ENCODE results near the gene ELOB.

ELOB gene

DNA sequence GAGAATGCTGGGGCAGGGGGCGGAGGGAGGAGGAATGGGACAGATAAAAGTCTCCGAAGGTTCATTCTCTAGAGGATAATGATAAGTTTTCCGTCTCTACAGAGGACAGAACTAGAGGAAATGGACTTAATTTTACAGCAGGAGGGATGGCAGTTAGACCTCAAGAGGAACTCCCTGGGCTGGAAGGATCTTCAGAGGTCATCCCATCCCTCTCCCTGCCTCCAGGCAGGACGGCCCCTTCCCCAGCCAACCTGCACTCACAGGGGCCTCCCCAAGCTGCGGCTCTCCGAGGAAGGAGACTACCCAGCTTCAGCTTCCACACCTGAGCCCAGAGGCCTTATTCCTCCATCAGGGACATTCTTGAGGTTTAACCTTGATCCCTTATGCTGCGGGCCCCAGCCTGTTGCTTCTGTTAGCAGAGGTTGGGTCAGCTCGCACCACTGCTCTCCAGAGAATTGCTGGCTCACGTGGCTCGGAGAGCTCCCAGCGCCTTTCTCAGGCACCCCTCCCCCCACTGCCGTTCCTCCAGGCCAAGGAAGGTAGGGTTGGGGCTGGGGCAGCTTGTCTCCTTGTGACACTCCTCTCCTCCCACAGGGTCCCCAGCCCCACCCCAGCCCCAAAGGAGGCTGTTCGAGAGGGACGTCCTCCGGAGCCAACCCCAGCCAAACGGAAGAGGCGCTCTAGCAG is 8.5 kb downstream of the ELOB start:
- DNase-seq = no peak

DNA sequence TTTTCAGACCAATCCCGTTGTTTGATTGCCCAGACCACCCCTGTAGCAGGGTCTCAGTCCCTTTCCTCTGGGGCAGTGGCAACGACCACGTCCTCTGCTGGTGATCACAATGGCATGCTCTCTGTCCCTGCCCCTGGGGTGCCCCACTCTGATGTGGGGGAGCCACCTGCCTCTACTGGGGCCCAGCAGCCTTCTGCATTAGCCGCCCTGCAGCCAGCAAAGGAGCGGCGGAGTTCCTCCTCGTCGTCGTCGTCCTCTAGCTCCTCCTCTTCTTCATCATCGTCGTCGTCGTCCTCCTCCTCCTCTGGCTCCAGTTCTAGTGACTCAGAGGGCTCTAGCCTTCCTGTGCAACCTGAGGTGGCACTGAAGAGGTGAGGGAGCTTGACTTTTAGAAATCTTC is 9.2 kb downstream of the ELOB start:
- no peak for DNase-seq

DNA sequence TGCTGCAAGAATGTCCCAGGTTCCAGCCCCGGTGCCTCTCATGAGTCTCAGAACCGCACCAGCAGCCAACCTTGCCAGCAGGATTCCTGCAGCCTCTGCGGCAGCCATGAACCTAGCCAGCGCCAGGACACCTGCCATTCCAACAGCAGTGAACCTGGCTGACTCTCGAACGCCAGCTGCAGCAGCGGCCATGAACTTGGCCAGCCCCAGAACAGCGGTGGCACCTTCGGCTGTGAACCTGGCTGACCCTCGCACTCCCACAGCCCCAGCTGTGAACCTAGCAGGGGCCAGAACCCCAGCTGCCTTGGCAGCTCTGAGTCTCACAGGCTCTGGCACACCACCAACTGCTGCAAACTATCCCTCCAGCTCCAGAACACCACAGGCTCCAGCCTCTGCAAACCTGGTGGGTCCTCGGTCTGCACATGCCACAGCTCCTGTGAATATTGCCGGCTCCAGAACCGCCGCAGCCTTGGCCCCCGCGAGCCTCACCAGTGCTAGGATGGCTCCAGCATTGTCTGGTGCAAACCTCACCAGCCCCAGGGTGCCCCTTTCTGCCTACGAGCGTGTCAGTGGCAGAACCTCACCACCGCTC is 9.8 kb downstream of the ELOB start:
- DNase-seq = no peak

DNA sequence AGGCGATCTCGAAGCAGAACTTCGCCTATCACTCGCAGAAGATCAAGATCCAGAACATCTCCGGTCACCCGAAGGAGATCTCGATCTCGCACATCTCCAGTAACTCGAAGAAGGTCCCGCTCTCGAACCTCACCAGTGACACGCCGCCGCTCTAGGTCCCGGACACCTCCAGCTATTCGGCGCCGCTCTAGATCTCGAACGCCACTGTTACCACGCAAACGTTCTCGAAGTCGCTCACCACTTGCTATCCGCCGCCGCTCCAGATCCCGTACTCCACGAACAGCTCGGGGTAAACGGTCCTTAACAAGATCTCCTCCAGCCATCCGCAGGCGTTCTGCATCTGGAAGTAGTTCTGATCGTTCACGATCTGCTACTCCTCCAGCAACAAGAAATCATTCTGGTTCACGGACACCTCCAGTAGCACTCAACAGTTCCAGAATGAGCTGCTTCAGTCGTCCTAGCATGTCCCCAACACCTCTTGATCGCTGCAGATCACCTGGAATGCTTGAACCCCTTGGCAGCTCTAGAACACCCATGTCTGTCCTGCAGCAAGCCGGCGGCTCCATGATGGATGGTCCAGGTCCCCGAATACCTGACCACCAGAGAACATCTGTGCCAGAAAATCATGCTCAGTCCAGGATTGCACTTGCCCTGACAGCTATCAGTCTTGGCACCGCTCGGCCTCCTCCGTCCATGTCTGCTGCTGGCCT is 10.5 kb downstream of the ELOB start:
- DNase-seq = no peak

DNA sequence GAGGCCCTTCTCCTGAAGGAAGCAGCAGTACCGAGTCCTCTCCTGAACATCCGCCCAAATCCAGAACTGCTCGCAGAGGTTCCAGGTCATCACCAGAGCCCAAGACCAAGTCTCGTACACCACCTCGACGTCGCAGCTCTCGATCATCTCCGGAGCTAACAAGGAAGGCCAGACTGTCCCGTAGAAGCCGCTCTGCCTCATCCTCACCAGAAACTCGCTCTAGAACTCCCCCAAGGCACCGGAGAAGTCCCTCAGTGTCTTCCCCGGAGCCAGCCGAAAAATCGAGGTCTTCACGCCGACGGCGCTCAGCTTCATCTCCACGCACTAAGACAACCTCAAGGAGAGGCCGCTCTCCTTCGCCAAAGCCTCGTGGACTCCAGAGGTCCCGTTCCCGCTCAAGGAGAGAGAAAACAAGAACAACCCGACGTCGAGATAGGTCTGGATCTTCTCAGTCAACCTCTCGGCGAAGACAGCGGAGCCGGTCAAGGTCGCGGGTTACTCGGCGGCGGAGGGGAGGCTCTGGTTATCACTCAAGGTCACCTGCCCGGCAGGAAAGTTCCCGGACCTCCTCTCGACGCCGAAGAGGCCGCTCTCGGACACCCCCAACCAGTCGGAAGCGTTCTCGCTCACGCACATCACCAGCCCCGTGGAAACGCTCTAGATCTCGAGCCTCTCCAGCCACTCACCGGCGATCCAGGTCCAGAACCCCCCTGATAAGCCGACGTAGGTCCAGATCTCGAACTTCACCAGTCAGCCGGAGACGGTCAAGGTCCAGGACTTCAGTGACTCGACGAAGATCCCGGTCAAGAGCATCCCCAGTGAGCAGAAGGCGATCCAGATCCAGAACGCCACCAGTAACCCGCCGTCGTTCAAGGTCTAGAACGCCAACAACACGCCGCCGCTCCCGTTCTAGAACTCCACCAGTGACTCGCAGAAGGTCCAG is 11.3 kb downstream of the ELOB start:
- no peak for DNase-seq

DNA sequence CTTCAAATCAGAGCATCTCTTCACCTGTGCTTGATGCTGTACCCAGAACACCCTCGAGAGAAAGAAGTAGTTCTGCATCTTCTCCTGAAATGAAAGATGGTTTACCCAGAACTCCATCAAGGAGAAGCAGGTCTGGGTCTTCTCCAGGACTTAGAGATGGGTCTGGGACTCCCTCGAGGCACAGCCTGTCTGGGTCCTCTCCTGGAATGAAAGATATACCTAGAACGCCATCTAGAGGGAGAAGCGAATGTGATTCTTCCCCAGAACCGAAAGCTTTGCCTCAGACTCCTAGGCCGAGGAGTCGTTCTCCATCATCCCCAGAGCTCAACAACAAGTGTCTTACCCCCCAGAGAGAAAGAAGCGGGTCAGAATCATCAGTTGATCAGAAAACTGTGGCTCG is 12.4 kb downstream of the ELOB start:
- DNase-seq = no peak

DNA sequence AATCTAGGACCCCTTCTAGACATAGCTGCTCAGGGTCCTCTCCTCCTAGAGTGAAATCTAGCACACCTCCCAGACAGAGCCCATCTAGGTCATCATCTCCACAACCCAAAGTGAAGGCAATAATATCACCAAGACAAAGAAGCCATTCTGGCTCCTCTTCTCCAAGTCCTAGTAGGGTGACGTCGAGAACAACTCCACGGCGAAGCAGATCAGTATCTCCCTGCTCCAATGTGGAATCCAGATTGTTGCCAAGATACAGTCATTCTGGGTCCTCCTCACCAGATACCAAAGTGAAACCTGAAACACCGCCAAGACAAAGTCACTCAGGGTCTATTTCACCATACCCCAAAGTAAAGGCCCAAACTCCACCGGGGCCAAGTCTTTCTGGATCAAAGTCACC is 13.9 kb downstream of the ELOB start:
- DNase-seq = no peak

DNA sequence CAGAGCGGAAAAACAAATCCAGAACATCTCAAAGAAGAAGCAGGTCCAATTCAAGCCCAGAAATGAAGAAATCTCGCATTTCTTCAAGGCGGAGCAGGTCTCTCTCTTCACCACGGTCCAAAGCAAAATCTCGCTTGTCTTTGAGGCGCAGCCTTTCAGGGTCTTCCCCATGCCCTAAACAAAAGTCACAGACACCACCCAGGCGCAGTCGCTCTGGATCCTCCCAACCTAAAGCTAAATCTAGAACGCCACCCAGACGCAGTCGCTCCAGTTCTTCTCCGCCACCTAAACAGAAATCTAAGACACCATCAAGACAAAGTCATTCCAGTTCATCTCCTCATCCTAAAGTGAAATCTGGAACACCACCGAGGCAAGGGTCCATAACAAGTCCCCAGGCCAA is 14.4 kb downstream of the ELOB start:
- DNase-seq = no peak

DNA sequence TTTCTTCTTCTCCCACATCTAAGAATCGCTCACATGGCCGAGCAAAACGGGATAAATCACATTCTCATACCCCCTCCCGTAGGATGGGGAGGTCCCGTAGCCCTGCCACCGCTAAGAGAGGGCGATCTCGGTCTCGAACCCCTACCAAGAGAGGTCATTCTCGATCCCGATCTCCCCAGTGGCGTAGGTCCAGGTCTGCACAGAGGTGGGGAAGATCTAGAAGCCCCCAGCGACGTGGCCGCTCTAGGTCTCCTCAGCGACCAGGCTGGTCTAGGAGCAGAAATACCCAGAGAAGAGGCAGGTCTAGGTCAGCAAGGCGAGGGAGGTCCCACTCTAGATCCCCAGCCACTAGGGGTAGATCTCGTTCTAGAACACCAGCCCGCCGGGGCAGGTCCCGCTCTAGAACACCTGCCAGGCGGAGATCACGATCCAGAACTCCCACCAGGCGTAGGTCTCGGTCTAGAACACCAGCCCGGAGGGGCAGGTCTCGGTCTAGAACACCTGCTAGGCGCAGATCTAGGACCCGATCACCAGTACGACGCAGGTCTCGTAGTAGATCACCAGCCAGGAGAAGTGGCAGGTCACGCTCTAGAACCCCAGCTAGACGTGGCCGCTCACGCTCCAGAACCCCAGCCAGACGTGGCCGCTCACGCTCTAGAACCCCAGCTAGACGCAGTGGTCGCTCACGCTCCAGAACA is 15.0 kb downstream of the ELOB start:
- DNase-seq = no peak

DNA sequence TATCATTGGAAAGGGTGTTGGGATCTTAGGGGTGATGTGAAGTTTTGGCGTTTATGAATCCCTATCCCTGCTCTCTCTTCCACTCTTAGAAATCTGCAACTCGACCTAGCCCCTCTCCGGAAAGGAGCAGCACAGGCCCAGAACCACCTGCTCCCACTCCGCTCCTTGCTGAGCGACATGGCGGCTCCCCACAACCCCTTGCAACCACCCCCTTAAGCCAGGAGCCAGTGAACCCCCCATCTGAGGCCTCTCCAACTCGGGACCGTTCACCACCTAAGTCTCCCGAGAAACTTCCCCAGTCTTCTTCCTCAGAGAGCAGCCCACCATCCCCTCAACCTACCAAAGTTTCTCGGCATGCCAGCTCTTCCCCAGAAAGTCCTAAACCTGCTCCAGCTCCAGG is 15.6 kb downstream of the ELOB start:
- no peak for DNase-seq

DNA sequence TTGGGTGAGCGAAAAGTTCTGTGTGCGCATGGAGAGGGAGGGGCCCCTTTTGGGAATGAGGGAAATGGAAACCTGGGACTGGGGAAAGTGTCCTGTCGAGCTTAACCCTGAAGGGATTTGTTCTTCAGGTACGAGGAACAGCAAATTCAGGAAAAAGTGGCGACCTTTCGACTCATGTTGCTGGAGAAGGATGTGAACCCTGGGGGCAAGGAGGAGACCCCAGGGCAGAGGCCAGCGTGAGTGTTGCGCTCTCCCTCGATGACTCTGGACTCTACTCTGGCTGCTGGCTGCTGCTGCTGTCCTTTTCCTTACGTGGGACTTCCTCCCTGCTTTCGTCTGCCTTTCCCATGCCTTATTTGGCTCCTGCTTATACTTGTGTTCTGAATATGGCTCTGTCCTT is 19.7 kb downstream of the ELOB start:
- no peak for DNase-seq

DNA sequence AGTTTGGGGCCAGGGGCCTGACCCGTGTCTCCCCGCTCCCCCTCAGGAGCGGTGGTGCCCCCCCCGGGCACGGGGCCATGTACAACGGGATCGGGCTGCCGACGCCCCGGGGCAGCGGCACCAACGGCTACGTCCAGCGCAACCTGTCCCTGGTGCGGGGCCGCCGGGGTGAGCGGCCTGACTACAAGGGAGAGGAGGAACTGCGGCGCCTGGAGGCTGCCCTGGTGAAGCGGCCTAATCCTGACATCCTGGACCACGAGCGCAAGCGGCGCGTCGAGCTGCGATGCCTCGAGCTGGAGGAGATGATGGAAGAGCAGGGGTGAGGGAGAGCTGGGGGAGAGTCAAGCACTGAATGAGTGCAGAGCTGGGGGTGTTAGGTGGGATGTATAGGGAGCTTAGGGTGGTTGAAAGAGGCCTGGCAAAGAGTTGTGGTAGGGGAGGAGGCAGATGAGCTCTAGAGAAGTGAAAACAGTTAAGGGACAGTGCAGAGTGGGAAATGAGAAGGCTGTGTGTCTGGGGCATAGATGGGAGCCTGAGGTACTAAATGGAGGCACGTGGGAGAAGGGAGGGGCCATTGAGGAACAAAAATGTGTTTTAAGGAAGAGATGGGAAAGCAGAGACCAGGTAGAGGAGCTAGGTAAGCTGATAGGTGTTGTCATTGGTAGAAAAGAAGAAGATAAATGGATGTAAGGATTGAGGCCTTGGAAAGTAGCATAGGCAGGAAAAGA is 20.6 kb downstream of the ELOB start:
- DNase-seq = no peak

DNA sequence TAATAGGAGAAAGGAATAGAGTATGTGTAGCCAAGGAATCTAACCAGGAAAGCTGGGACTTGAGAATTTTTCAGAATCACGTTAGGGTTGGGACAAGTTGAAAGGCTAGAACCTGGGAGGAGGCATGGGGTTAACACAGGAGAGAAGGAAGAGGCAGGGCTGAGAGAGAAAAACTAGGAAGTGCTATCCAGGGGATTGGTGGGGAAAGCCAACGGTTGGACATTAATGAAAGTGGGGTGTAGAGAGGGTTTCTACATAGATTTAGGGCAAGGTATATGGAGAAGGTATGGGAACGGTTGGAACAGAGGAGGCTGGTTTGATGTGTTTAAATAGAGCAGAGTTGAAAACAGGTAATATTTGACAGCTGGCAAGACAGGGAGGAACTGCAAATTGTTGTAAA is 21.9 kb downstream of the ELOB start:
- no peak for DNase-seq

DNA sequence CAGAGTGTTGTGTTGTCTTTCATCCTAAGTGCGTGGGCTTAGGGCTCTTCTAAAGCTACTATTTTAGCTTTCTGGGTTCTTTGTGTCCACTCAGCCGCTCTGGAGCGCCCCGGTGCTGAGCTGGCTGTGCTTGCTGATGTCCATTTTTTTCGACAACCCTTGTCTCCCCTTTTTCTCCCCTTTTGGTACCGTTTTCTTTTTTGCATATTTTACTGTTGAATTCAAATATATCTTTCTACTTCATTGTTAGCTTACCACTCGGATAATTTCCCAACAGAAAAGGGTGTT is 23.4 kb downstream of the ELOB start:
- DNase-seq = peak in 2 of 51 donors; percentile 9 to 12

DNA sequence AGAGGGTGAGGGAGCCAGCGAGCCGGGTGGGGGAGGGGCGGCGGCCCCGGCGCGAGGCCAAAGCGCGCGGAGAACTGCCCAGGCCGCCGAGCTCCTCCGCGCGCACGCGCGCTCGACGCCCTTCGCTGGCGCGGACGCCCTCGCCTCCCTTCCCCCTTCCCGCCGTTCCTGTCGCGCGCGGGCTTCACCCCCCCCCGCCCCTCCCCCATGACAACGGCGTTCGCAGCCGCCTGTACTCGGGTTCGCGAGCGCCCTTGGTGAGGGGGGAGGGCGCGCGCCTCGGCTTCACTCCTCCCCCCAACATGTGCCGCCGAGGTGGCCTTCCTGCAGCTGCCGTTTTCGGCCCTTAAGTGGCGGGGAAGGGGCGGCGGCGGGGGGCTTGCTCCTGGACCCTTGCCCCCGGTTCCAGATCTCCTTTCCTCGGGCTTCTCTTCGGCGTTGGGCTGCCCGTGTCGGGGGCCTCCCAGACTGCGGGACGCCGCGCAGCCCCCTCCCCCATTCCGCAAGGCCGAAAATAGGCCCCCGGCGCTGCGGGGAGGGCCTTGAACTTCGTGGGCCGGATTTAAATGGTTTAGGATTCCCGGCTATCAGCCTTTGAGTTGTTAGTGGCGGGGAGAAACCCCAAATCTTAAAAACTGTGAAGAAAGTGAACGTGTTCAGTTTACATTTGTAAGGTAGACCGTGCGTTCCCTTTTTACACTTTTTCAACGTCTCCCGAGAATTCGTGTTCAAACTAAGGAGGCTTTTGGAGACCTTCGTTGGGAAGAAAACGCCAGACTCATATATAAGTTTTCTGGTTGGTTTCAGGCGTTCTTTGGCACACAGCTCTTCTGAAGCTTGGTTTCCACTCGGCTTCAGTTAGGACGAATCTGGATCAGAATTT is 24.0 kb downstream of the ELOB start:
- DNase-seq = peak in 43 of 51 donors; percentile 69 to 98 (median 87)

DNA sequence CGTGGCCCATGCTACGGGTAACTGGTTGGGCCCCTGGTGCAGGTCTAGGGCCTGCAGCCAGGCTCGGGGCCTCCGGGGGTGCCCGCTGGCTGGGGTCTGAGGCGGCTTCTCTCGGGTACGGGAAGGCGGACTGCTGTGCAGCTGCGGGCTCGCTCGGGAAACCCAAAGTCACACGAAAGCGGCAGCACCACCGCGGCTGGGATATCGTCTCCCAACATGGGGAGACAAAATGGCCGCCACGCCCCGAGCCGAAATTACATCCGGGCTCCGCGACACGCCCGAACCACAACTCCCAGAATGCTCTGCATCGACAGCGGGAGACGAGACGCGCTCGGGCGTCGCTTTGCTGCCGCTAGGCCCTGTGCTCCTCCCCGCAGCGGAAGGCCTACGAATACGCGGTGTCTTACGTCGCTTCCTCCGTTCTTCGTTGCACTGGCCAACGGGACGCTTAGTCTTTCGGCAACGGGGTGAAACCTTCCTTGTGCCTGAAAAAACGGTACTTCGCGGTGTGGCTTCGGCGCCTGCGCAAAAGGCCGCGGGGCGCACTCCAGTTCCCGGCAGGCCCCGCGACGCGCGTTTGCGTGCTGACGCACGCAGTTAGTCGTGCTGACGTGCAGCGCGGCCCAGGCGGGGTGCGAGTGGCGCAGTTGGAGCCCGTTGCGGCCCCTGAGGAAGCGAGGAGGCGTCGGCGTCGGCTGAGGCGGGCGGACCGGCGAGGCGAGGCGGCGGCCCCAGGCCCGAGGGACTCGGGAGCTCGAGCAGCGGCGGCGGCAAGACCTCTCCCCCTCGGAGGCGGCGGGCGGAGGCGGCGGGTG is 24.8 kb downstream of the ELOB start, which contains the start of gene SRRM2:
Gene SRRM2 (plus strand): TSS at position 604 of the 815 bp plus-strand sequence. CDS start 3,727 bp downstream, outside the sequence.
- DNase-seq = peak; percentile 73 to 100 (median 93)

DNA sequence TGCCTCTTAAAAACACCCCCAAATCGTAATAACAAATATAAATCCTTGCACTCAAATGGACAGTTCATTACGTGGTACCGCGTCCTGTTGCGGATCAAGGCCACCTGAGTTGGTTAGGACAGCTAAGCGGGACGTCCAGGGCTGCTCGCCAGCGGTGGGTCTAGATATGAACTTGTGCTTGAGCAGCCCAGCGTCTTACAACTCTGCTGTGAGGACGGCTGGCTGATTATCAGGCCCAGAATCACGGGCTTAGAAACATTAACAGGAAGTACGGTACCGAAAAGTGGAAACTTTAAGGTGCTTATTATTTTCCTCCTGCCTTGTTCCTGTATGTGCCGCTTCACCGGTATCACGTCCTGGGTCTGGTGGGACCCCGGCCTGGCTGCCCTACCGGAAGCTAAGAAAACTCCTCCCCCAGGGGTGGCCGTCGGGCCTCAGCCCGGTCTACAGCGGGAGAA is 25.5 kb downstream of the ELOB start:
- DNase-seq = peak in 9 of 51 donors; percentile 22 to 69 (median 50)

DNA sequence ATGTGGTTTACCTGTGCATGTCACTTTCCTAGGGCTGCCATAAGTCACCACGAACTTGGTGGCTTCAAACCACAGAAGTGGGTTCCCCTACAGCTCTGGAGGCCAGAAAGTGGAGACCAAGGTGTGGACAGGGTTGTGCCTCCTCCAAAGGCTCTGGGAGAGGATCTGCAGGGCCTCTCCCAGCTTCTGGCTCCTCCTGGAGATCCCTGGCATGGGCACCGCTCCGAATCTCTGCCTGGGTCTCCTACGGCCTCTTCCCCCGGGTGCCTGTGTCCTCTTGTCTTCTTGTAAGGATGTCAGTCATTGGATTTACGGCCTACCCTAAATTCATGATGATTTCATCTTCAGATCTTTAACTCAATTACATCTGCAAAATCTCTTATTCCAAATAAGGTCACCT is 27.1 kb downstream of the ELOB start:
- DNase-seq = no peak

DNA sequence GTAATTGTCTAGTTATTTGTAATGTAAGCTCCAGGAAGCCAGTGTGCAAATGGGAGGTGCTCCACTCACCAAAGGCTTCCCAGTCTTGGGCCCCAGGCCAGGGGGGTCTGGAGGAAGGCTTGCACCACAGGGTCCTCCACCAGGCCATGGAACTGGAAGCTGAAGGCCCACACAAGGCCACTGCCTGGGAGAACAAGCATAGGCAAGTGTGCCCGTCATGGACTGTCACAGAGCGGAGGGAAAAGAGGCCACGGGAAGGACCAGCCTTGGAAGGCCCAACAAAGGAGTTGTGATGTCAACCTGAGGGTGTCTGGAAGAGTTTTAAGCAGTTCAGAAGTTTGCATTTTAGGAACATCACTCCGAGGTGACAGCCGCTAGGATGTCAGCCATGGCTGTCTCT is 27.6 kb downstream of the ELOB start:
- no peak for DNase-seq

Measured in hypothalamus (tissue), 51 donors.